GM19023 (cell line): ENCODE data around the gene MRPL51.
A peak's percentile ranks its signal among the peaks of the same experiment; 100 is the strongest.

Experiments
- ATAC-seq: cut with Tn5 transposase; IDR thresholded peaks from one replicate; pipeline ENCODE4 v1.9.1; 2021; ENCODE audit warnings: mild to moderate bottlenecking, moderate library complexity; ENCODE audit not compliant: unreplicated experiment

MRPL51 gene

DNA sequence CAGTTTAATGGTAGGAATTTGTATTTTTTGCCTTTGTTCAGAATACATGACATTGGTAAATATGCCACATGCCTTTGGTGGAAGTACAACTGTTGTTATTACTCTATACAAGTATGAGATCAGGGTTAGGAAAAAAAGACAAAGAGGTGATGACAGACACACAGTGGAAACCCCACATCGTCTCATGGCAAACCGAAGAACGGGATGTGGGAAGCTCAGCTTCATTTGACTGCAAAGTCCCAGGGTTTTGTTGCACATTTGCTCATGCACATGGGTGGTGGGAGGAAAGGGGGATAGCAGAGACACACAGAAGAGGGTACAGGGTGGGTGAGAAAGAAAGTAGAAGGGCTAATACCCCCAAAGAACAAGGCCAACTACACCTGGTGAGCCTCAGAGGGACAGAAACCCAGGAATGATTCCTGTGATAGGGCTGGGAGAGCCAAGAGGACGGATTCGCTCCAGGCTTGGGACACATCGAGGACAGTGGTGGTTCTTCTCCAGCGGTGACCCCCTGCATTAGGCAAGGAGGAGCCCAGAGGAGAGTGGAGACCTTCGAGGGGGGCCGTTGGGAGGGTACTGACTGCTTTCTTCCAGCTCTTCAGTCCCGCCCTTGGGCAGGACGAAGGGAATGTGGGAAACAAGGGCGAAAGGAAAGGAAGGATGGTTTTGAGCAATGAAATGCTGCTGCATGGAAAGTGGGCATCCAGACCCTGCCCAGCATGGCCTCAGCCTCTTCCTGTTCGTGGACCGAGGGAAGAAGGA is 30.6 kb downstream of the MRPL51 start:
- no peak for ATAC-seq

DNA sequence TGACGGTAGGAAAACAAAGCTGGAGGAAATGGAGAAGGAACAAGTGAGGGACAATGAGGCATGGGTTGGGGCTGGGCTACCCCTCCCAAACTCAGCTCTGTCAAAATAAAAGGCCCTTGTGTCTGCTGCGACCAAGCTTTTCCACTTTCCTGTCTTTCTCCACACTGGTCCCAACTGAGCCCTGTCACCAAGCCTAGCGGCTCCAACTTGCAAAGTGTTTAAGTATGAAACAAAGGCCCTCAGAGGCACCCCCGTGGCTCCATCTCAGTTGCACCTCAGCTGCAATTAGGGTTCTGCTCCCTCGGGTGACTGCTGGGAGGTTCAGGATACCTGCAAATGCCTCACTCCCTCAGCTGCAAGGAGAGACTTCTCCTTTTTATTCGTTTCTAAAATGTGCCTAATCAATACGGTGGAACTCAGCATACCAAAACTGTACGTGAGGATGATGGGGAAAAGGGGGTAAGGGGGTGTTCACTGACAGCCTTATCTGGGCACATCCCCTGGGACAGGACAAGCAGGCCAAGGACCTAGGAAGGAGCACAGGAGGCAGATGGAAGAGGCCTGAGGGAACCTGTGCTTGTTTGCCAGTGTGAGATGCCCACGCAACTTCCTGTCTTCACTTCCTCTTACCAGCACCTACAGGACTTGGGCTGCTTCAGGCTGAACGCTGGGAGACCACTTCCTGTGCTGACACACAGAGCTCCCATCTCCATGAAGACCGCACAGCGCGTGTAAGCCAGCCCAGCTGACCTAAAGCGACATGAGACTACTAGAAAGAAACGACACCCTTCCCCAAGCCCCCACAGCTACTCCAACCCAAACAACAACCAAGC is 31.4 kb downstream of the MRPL51 start:
- ATAC-seq = peak; percentile 86

DNA sequence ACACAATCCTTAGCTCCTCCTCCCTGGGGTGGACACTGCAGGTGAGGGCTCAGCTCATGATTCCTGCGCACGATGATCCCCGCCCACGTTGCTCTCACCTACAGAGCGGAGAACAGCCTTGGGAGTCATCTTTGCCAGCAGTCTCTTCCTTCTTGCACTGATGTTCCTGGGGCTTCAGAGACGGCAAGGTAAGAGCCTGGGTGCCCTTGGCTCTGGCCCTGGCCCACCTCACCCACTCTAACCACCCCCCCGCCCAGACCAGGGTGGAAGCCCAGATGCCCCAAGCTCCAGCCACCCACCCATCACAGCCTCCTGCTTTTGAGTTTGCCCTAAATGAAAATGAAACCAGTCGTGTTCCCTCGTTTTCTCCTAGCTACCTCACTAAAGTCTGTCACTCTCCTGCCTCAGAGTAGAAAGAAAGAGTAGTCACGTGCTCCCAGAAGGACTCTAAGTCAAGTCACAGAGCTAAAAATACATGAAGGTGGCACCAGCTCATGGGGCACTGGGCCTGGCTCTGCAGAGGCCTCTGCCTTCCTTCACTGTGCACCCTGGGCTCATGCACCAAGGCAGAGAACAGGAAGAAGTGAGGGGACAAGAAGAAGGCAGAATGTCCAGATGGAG is 32.2 kb downstream of the MRPL51 start:
- ATAC-seq = no peak

DNA sequence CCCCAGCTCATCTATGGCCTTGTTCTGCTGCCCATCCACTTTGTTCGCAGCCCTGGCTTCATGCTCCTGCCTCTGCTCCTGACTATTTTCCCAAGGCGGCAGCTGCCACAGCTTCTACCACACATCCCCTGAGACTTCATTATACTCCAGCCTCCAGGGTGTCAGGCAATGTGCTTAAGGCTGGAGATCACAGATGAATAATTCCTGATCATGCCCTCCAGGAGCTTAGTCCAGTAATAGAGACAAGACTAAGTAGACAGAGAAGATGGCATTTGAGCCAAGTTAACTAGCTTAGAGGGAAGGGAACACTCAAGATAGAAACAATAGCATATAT is 34.1 kb downstream of the MRPL51 start:
- ATAC-seq = no peak

DNA sequence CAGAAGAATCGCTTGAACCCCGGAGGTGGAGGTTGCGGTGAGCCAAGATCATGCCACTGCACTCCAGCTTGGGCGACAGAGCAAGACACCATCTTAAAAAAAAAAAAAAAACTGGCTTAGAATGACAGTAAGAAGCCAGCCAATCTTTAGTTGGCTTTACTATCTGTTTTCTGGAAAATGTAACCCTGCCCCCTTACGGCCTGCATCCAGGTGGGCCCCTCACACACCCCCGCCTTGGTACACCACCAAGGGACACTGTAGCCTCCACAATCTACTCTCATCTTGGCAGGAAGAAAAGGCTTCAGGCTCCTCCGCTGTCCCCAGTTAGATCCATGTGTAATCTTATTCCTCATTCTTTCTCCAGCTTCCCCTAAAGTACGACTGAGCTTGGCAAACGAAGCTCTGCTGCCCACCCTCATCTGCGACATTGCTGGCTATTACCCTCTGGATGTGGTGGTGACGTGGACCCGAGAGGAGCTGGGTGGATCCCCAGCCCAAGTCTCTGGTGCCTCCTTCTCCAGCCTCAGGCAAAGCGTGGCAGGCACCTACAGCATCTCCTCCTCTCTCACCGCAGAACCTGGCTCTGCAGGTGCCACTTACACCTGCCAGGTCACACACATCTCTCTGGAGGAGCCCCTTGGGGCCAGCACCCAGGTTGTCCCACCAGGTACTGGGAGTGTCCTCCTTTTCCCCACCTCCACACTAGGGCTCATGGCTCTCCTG is 34.6 kb downstream of the MRPL51 start:
- no peak for ATAC-seq

DNA sequence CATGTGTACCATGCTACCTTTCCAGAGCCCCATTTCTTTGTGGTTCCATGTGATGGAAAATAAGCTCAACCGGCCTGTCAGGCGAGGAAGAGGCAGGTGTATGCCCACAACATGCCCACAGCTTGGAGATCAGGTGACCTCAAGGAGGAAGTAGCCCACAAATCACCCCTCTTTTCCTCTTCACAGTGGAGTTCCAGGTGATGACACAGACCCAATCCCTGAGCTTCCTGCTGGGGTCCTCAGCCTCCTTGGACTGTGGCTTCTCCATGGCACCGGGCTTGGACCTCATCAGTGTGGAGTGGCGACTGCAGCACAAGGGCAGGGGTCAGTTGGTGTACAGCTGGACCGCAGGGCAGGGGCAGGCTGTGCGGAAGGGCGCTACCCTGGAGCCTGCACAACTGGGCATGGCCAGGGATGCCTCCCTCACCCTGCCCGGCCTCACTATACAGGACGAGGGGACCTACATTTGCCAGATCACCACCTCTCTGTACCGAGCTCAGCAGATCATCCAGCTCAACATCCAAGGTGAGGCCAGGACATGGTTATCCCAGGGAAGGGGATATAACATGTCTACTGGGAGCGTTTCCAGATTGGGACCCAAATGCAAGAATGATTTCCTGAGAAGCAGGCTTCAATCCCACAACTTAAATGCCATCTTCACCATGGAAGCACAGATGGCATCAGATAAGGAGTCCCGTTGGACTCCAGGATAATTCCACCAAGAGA is 35.7 kb downstream of the MRPL51 start:
- ATAC-seq = no peak

DNA sequence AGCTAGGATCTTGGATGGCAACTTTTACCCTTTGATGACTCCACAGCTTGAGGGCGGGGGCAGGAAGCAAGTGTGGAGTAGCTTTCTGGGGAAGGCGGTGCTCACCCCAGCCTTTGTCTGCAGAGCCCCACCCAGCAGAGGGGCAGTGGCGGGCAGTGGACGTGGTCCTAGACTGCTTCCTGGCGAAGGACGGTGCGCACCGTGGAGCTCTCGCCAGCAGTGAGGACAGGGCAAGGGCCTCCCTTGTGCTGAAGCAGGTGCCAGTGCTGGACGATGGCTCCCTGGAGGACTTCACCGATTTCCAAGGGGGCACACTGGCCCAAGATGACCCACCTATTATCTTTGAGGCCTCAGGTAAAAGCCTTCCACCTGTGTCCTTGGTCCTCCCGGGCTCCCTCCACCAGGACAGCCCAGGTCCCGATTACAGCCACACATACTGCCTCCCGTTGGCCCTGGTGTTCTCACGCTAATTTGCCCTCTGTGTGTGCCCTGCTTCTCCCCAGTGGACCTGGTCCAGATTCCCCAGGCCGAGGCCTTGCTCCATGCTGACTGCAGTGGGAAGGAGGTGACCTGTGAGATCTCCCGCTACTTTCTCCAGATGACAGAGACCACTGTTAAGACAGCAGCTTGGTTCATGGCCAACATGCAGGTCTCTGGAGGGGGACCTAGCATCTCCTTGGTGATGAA is 40.0 kb downstream of the MRPL51 start:
- no peak for ATAC-seq

DNA sequence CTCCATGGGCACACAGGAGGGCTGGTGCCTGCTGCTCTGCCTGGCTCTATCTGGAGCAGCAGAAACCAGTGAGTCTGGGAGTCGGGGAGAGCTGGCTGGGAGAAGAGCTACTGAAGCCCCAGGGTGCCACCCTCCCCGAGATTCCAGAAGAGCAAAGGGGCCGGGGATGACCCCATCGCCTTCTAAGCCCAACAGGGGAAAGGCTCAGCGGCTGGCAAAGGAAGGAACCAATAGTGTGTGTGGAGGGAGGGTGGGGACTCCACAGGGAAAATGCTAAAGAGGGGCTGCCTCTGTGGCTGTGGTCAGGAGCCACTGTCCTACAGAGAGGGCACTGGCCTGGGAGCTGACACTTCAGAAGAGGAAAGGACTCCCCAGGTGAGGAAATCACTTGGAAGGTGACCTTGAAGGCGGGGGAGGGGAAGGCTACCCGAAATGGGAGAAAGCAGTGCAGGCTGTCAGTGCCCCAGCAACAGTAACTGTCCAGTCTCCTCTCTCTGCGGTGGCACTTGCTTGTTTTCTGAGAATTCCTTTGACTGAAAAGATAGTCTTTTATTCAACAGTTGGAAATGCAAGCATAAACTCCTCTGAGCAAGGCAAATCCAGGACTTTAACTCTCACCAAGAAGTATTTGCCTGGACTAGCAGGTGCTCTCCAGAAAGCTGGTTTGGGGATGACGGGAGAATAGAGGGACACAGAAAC is 40.7 kb downstream of the MRPL51 start:
- peak; percentile 7 for ATAC-seq

DNA sequence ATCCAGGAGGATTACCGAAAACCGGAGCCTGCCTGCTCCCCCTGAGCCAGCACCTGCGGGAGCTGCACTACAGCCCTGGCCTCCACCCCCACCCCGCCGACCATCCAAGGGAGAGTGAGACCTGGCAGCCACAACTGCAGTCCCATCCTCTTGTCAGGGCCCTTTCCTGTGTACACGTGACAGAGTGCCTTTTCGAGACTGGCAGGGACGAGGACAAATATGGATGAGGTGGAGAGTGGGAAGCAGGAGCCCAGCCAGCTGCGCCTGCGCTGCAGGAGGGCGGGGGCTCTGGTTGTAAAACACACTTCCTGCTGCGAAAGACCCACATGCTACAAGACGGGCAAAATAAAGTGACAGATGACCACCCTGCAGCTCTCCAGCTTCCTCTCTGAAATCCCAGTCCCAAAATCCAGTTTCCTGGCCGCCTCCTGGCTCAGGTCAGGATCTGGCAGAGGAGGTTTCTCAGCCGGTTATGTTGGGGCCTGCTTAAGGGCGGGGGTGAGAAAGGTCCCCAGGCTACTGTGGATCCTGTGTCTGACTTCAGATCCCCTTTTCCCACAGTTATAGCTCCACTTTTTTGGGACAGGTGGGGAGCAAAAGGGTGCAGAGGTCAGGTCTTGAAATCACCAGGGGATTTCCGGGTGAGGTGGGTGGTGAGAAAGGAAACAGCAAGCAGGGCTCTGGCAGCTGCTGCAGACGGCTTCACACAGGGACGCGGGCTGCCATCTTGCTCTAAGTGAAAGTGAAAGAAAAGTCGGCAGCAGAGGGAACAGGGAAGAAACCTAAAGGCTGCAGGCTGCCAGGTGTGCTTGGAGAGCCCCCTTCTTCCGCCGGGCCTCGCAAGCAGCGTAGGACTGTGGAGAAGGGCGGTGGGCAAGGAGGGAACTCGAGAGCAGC is 41.5 kb downstream of the MRPL51 start, which contains the start of gene TAPBPL:
TAPBPL (plus strand) TSS at position 695 of the 897 bp plus-strand sequence. CDS start 207 bp downstream, outside the sequence.
- ATAC-seq = peak; percentile 60

DNA sequence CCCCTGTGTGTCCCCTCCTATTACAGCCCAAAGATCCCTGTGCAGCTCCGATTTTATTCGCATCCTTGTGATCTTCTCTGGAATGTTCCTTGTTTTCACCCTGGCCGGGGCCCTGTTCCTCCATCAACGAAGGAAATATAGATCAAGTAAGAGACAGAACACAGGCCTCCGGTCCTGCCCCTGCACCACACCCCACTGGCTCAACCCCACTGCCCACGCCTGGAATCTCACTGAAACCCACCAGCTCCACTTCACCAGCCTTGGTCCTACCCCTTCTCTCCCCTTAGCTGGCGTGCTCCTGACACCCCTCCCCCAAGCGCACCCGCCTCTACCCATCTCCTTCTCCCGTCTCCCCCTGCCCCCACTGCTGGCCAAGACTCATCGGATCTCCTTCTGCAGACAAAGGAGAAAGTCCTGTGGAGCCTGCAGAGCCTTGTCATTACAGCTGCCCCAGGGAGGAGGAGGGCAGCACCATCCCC is 42.2 kb downstream of the MRPL51 start:
- no peak for ATAC-seq

DNA sequence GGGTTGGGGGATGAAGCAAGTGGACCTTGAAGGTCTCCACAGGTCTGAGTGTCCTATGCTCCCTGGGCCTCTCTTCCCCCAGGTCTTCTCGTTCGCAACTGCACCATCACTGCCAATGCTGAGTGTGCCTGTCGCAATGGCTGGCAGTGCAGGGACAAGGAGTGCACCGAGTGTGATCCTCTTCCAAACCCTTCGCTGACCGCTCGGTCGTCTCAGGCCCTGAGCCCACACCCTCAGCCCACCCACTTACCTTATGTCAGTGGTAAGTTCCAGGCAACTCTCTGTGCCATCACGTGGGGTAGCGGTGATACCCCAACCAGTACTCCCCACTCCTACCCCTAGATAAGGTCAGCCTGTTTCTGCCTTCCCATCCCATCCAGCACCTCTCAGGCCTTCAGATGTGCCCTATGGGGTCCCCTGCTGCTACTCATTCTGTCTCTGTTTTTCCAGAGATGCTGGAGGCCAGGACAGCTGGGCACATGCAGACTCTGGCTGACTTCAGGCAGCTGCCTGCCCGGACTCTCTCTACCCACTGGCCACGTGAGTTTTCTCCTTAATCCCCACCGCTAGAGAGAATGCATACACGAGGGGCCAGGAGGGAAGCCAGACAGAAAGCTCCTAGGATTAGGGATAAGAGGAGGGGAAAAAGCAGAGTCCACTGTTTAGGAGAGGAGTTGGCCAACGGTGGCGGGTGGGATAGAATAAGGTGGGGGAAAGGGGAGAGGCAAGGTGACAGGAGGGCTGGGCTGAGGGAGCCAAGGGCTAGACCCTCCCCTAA is 42.8 kb downstream of the MRPL51 start:
- ATAC-seq = no peak

DNA sequence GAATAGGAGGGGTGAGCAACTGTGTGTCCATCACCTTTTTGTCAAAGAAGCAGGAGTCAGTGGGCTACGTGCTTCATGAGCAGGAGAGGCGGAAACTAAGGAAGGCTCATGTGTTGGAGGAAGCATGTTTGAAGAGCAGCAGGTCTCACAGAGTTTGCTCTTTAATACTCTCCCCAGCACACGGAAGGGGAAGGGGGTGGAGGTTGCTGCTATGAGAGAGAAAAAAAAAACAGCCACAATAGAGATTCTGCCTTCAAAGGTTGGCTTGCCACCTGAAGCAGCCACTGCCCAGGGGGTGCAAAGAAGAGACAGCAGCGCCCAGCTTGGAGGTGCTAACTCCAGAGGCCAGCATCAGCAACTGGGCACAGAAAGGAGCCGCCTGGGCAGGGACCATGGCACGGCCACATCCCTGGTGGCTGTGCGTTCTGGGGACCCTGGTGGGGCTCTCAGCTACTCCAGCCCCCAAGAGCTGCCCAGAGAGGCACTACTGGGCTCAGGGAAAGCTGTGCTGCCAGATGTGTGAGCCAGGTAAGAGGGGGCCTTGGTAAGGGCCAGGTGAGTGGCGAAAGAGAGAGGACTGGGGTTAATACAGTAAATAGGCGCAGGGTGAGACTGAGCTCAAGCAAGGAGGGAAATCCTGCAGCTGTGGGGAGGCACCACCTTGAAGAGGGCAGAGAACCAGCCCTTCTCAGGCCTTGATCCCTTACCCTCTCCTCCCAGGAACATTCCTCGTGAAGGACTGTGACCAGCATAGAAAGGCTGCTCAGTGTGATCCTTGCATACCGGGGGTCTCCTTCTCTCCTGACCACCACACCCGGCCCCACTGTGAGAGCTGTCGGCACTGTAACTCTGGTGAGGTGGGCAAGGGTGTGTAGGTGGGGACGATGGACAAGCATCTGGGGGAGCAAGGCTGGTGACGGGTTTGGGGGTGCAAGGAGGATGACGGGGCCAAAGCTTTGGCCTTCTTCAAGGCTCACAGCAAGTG is 48.1 kb downstream of the MRPL51 start, which contains the start of gene CD27:
CD27 (plus strand) TSS at position 252 of the 985 bp plus-strand sequence; CDS start at position 393, 141 bp downstream.
- ATAC-seq = no peak

DNA sequence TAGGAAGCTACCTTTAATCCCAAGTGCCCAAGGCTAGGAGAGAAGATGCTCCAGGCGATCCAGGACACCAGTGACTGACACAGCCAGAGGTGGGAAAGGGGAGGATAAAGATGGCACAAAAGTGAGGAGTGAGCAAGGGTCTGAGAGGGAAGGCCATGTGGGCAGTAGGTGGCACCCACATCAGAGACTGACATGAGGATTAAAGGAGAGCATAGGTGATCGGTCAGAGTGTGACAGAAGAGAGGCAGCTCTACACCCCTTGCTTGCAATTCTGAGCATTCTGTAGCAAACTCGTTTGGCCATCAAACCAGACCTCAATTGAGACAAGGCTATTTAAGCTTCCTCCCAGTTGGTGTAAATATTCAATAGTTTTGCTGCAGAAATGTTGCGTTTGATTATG is 49.0 kb downstream of the MRPL51 start:
- ATAC-seq = no peak

DNA sequence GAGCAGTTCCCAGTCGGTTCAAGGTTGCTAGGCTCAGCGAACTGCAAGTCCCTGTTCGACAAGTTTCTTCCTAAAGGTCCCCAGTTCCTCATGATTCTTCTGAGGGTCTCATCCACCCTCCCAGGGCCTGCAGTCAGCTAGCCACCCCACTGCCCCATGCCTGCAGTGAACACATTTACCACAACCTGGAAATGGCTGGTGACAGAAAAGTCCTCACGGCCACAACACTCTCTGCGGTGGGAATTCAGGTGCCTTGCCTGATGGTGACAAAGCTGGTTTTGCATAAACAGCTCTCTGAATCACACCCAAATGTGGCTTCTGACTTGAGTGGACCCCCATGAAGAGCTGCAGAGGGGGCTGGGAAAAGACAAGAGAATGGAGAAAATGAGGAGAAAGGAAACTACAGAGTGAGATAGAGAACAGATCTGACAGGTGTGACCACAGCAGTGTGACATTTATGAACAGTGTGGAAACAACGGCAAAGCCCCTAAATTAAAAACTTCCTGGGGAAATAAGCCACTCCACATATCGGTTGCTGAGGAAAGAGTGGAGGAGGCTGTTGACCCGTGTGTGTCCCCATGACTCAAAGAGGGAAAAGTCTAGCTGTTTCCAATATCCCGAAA is 49.6 kb downstream of the MRPL51 start:
- no peak for ATAC-seq

DNA sequence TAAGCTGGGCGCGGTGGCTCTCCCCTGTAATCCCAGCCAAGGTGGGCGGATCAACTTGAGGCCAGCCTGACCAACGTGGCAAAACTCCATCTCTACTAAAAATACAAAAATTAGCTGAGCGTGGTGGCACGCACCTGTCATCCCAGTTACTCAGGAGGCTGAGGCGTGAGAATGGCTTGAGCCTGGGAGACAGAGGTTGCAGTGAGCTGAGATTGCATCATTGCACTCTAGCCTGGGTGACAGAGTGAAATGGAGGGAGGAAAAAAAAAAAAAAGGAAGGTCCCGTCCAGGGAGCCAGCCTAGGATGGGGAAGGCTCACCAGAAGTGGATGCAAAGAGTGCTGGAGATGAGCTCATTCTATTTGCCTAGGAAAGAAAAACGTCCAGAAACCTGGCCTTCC is 50.2 kb downstream of the MRPL51 start:
- no peak for ATAC-seq
